Suprapubic skin (tissue), 4 donors: ENCODE data around the gene SCAMP2. TPM values are rescaled to one million over a fixed set of nuclear protein-coding genes. Genes with fewer than 3 reads are reported as not detected.

Experiments used
- DNase-seq, 2 donors: peaks; one replicate each; pipeline ENCODE4 v3.0.0-alpha.2; 2019; ENCODE audit warnings: low spot score in 2 of 2
- H3K27ac ChIP-seq: fragments of 200-600 bp; sonication (generic); one replicate; pipeline ENCODE4 v1.5.1; 2019
- H3K27me3 ChIP-seq: fragments of 200-600 bp; sonication (generic); one replicate; pipeline ENCODE4 v1.5.1; 2019
- H3K36me3 ChIP-seq: fragments of 200-600 bp; sonication (generic); one replicate; pipeline ENCODE4 v1.5.1; 2019
- H3K4me1 ChIP-seq: fragments of 200-600 bp; sonication (generic); one replicate; pipeline ENCODE4 v1.5.1; 2019
- H3K4me3 ChIP-seq: fragments of 200-600 bp; sonication (generic); one replicate; pipeline ENCODE4 v1.5.1; 2019; ENCODE audit warnings: mild to moderate bottlenecking
- H3K9me3 ChIP-seq: fragments of 200-600 bp; sonication (generic); one replicate; pipeline ENCODE4 v1.5.1; 2019
- EP300 ChIP-seq: sonication (generic); formaldehyde crosslinking; IDR thresholded peaks from one replicate; pipeline ENCODE4 v1.6.1; 2017; ENCODE audit warnings: antibody characterized with exemption
- POLR2A ChIP-seq, 2 donors: fragments of 450-650 bp; IDR thresholded peaks; one replicate each; pipeline ENCODE4 v1.6.1; 2017; ENCODE audit warnings: antibody characterized with exemption in 2 of 2, mild to moderate bottlenecking in 2 of 2, moderate library complexity in 2 of 2
- POLR2AphosphoS5 ChIP-seq, 3 donors: sonication (generic); formaldehyde crosslinking; IDR thresholded peaks; one replicate each; pipeline ENCODE4 v1.6.1; 2017; ENCODE audit warnings: antibody characterized with exemption in 3 of 3
- WGBS: methylation state at CpG from one replicate; pipeline ENCODE4 v1.1.5; 2018; 5-methylcytosine and 5-hydroxymethylcytosine counted together
- total RNA-seq, 4 donors: library from RNA; depleted of rRNA; stranded (reverse); fragments of >200 nt; gene quantifications; one replicate each; pipeline ENCODE4 v1.1.0, GENCODE V29; 2016
- TF ChIP-seq, protein P1 (sequence below), 2 donors: fragments of 200-600 bp in 1 of 2; fragments of 450-650 bp in 1 of 2; sonication (generic) in 1 of 2; IDR thresholded peaks; one replicate each; pipeline ENCODE4 v1.5.1; 2016 to 2019; ENCODE audit warnings: antibody characterized with exemption in 2 of 2, mild to moderate bottlenecking in 1 of 2, moderate library complexity in 1 of 2

The SCAMP2 gene
- total RNA-seq, 4 donors from 2014 or later = 82.7 to 120 (median 102) TPM

GRCh38 chr15:74799255-74799855 lies 73.8 kb downstream of the SCAMP2 start:
- peaks cover 24% of the 10 kb centered on the region for H3K4me1 ChIP-seq
- 51% methylated on average over 10 of the region's 16 CpGs for WGBS
- TF ChIP-seq POLR2AphosphoS5 (IDR thresholded peaks at IDR 0.05) (no peak), POLR2A (IDR thresholded peaks at IDR 0.05) (no peak)
- TF ChIP-seq, protein P1, sequence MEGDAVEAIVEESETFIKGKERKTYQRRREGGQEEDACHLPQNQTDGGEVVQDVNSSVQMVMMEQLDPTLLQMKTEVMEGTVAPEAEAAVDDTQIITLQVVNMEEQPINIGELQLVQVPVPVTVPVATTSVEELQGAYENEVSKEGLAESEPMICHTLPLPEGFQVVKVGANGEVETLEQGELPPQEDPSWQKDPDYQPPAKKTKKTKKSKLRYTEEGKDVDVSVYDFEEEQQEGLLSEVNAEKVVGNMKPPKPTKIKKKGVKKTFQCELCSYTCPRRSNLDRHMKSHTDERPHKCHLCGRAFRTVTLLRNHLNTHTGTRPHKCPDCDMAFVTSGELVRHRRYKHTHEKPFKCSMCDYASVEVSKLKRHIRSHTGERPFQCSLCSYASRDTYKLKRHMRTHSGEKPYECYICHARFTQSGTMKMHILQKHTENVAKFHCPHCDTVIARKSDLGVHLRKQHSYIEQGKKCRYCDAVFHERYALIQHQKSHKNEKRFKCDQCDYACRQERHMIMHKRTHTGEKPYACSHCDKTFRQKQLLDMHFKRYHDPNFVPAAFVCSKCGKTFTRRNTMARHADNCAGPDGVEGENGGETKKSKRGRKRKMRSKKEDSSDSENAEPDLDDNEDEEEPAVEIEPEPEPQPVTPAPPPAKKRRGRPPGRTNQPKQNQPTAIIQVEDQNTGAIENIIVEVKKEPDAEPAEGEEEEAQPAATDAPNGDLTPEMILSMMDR (IDR thresholded peaks at IDR 0.05) = no peak
- H3K27me3 ChIP-seq = no peaks in the 10 kb centered on the region
- H3K36me3 ChIP-seq = peaks cover 58% of the 10 kb centered on the region
- H3K9me3 ChIP-seq = no peaks in the 10 kb centered on the region
- H3K4me3 ChIP-seq = no peak overlapping the region
- no peak for DNase-seq
- H3K27ac ChIP-seq = peak overlapping the region; percentile 70

- H3K27ac ChIP-seq = peak overlapping the region; percentile 70
- H3K27me3 ChIP-seq = no peaks in the 10 kb centered on the region
- H3K4me1 ChIP-seq = peaks cover 32% of the 10 kb centered on the region
- WGBS = 92% methylated on average over 13 of the region's 25 CpGs
- TF ChIP-seq POLR2AphosphoS5 (IDR thresholded peaks at IDR 0.05) (no peak), POLR2A (IDR thresholded peaks at IDR 0.05) (no peak), EP300 (no peak)
- TF ChIP-seq, protein P1 (IDR thresholded peaks at IDR 0.05) = no peak
- H3K4me3 ChIP-seq = no peak overlapping the region
- DNase-seq = peak in 1 of 2 donors; percentile 62
- H3K36me3 ChIP-seq = peaks cover 52% of the 10 kb centered on the region
- H3K9me3 ChIP-seq = no peaks in the 10 kb centered on the region
Measured at GRCh38 chr15:74798388-74799254, 74.5 kb downstream of the SCAMP2 start.

DNA sequence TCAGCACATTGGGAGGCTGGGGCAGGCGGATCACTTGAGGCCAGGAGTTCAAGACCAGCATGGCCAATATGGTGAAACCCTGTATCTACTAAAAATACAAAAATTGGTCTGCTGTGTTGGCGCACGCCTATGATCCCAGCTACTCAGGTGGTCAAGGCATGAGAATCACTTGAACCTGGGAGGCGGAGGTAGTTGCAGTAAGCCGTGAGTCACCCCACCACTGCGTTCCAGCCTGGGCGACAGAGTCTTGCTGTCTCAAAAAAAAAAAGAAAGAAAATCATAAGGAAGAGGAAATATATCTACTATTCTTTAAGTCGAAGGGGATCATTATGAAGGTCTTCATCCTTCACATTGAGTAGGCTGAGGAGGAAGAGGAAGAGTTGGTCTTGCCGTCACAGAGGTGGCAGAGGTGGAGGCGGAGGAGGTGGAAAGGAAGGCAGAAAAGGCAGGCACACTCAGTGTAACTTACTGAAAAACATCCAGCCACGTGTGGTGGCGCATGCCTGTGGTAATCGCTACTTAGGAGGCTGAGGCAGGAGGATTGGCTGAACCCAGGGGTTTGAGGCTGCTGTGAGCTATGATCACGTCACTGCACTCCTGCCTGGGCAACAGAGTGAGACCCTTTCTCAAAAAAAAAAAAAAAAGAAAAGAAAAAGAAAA lies 77.1 kb downstream of the SCAMP2 start:
- H3K27me3 ChIP-seq = no peaks in the 10 kb centered on the region
- H3K36me3 ChIP-seq = peaks cover 27% of the 10 kb centered on the region
- TF ChIP-seq, protein P1 (IDR thresholded peaks at IDR 0.05) = no peak
- TF ChIP-seq POLR2AphosphoS5 (IDR thresholded peaks at IDR 0.05) = no peak
- TF ChIP-seq EP300 = no peak
- no peak for TF ChIP-seq POLR2A (IDR thresholded peaks at IDR 0.05)
- H3K4me3 ChIP-seq = no peak overlapping the region
- H3K4me1 ChIP-seq = peaks cover 53% of the 10 kb centered on the region
- H3K9me3 ChIP-seq = no peaks in the 10 kb centered on the region
- no peak for DNase-seq
- no peak overlapping the region for H3K27ac ChIP-seq
- 85% methylated on average over 14 of the region's 14 CpGs for WGBS

- Histone ChIP-seq H3K4me1 (peaks cover 59% of the 10 kb centered on the region), H3K9me3 (no peaks in the 10 kb centered on the region), H3K27me3 (no peaks in the 10 kb centered on the region), H3K36me3 (peaks cover 17% of the 10 kb centered on the region), H3K27ac (no peak overlapping the region), H3K4me3 (no peak overlapping the region)
- WGBS = 94% methylated on average over 8 of the region's 9 CpGs
- DNase-seq = no peak
- TF ChIP-seq EP300 (no peak), POLR2A (IDR thresholded peaks at IDR 0.05) (no peak), POLR2AphosphoS5 (IDR thresholded peaks at IDR 0.05) (no peak)
- TF ChIP-seq, protein P1 (IDR thresholded peaks at IDR 0.05) = no peak
Measured at GRCh38 chr15:74794970-74795349, 78.2 kb downstream of the SCAMP2 start.
